H1 (cell line): ENCODE measurements around the gene NTNG2. TPM values are rescaled to one million over a fixed set of nuclear protein-coding genes. Genes with fewer than 3 reads are reported as not detected.

Experiments used
- ATF3 ChIP-seq: IDR thresholded peaks from 2 replicates; pipeline ENCODE4 v1.6.1; 2011; ENCODE audit warnings: low read depth, mild to moderate bottlenecking, low read length; ENCODE audit not compliant: insufficient read depth
- CEBPB ChIP-seq: IDR thresholded peaks from 2 replicates; pipeline ENCODE4 v1.6.1; 2012; ENCODE audit warnings: low read depth, low read length
- CREB1 ChIP-seq: IDR thresholded peaks from 2 replicates; pipeline ENCODE4 v1.6.1; 2012; ENCODE audit warnings: inconsistent platforms
- EZH2 ChIP-seq: fragments of 200-600 bp; sonication (generic); IDR thresholded peaks from 2 replicates; pipeline ENCODE4 v1.7.1; 2012; ENCODE audit warnings: low read depth, mild to moderate bottlenecking, moderate library complexity, low read length, inconsistent platforms; ENCODE audit not compliant: severe bottlenecking
- JUND ChIP-seq: IDR thresholded peaks from 2 replicates; pipeline ENCODE4 v1.6.1; 2011; ENCODE audit warnings: mild to moderate bottlenecking, improper control_type of control experiment, low read length
- KDM1A ChIP-seq: fragments of 200-600, 300-600 bp; sonication (generic); IDR thresholded peaks from 2 replicates; pipeline ENCODE4 v1.7.1; 2016; ENCODE audit warnings: mild to moderate bottlenecking, low read length, borderline replicate concordance
- POLR2AphosphoS5 ChIP-seq: IDR thresholded peaks from 2 replicates; pipeline ENCODE4 v1.6.1; 2011; ENCODE audit warnings: low read depth, low read length
- RNF2 ChIP-seq: fragments of 200-900, 300-1000 bp; sonication (generic); IDR thresholded peaks from 2 replicates; pipeline ENCODE4 v1.7.1; 2016; ENCODE audit warnings: borderline replicate concordance, low read depth, mild to moderate bottlenecking, antibody characterized with exemption, low read length; ENCODE audit not compliant: poor library complexity, severe bottlenecking; ENCODE audit errors: missing control alignments
- RXRA ChIP-seq: IDR thresholded peaks from 2 replicates; pipeline ENCODE4 v1.6.1; 2011; ENCODE audit warnings: low read depth, mild to moderate bottlenecking, low read length, moderate library complexity; ENCODE audit not compliant: insufficient read depth
- polyA plus RNA-seq, 7 experiments: library from polyadenylated mRNA; depleted of rRNA in 3 of 7; stranded (reverse) in 5 of 7; unstranded in 2 of 7; fragments of >200 nt in 5 of 7; fragments of 200-250 nt in 2 of 7; gene quantifications; 1 replicate in 5 of 7; 2 replicates in 1 of 7; 4 replicates in 1 of 7; pipeline versions ENCODE4 v1.2.1 to v1.2.3, GENCODE V29; 2011 to 2013; ENCODE audit warnings: missing spikeins in 2 of 7, mixed read lengths in 2 of 7
- total RNA-seq: library from RNA; stranded (reverse); fragmentation: NEBNext Ultra II Directional; extraction: Animal tissue kit (Norgen Biotek cat#: 25700); gene quantifications from 2 replicates; pipeline ENCODE4 v1.2.1, GENCODE V29; 2021

NTNG2 gene
- total and polyA plus RNA-seq, 2 of the 8 experiments (the other 6 are each of a cell fraction or from before 2014, with no cell fraction given), result 1.4 to 1.5 TPM

DNA sequence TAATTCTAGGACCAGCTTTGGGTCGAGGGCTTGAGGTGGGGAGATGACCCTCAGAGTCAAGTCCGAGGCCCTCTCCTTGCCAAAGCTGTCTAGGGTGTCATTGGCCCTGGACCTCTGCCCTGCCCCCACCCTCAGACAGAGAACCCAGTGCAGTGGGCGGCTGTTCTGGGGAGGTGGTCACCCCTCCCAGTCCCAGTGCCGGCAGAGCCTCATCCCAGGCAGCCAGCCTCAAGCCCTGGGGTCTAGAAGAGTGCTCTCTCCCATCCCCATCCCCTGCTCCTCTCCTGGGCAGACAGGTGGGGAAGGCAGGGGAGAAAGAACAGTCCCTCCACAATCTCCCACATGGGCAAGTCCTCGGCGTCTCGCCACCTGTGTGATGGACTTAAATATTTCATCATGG, 7.0 kb downstream of the NTNG2 start (continued):
- TF ChIP-seq EZH2 (no peak), KDM1A (no peak), CEBPB (no peak), POLR2AphosphoS5 (no peak), JUND (no peak), RNF2 (no peak), RXRA (no peak), ATF3 (no peak), CREB1 (no peak)
